ENCODE data around the gene GSTT4.
"Not testable (repeated sequence)": the region's sequence is repeated elsewhere in the genome, so short reads cannot be mapped to it uniquely, and the experiment has no call there.

The GSTT4 gene

GRCh38 chr22:23986538-23987178 lies 18.6 kb downstream of the GSTT4 start:
- not testable (repeated sequence) for DNase-seq (ENCODE audit: low read depth)

GRCh38 chr22:23986089-23986488 lies 19.2 kb downstream of the GSTT4 start:
- DNase-seq (ENCODE audit: low read depth), result not testable (repeated sequence)

- DNase-seq (ENCODE audit: low read depth), result no peak
Observed at GRCh38 chr22:23984430-23984829, 20.8 kb downstream of the GSTT4 start.

GRCh38 chr22:23980567-23980966 lies 24.7 kb downstream of the GSTT4 start:
- not testable (repeated sequence) for DNase-seq (ENCODE audit: low read depth)

GRCh38 chr22:23979557-23980240 lies 25.6 kb downstream of the GSTT4 start, which contains the start of gene GSTT2:
GSTT2 (plus strand) TSS chr22:23980134.
- not testable (repeated sequence) for DNase-seq (ENCODE audit: low read depth)

- not testable (repeated sequence) for DNase-seq (ENCODE audit: low read depth)
Observed at GRCh38 chr22:23977304-23977703, 27.9 kb downstream of the GSTT4 start.

- DNase-seq (ENCODE audit: low read depth), result not testable (repeated sequence)
Observed at GRCh38 chr22:23974836-23975352, 30.4 kb downstream of the GSTT4 start.

- DNase-seq (ENCODE audit: low read depth), result not testable (repeated sequence)
Observed at GRCh38 chr22:23974345-23974744, 30.9 kb downstream of the GSTT4 start, which contains the start of gene DDT. DDT (minus strand) TSS chr22:23974441; CDS start chr22:23974414, 27 bp downstream.

GRCh38 chr22:23971927-23972326 lies 33.3 kb downstream of the GSTT4 start:
- not testable (repeated sequence) for DNase-seq (ENCODE audit: low read depth)

- no peak for DNase-seq (ENCODE audit: low read depth)
Observed at GRCh38 chr22:23970816-23971486, 34.3 kb downstream of the GSTT4 start.

GRCh38 chr22:23970201-23970641 lies 35.0 kb downstream of the GSTT4 start:
- no peak for DNase-seq (ENCODE audit: low read depth)

GRCh38 chr22:23969071-23969470 lies 36.2 kb downstream of the GSTT4 start:
- DNase-seq (ENCODE audit: low read depth), result no peak

- DNase-seq (ENCODE audit: low read depth), result not testable (repeated sequence)
Observed at GRCh38 chr22:23966568-23966967, 38.7 kb downstream of the GSTT4 start, which contains the start of gene DDTL. DDTL (plus strand) TSS chr22:23966888; CDS start chr22:23966915, 27 bp downstream.

GRCh38 chr22:23966094-23966493 lies 39.2 kb downstream of the GSTT4 start:
- DNase-seq (ENCODE audit: low read depth), result not testable (repeated sequence)

- DNase-seq (ENCODE audit: low read depth), result not testable (repeated sequence)
Observed at GRCh38 chr22:23961084-23961771, 44.0 kb downstream of the GSTT4 start, which contains the start of gene GSTT2B. GSTT2B (minus strand) TSS chr22:23961195; CDS start chr22:23961131, 64 bp downstream.

GRCh38 chr22:23956301-23956900 lies 48.9 kb downstream of the GSTT4 start:
- DNase-seq (ENCODE audit: low read depth), result peak; percentile 41

GRCh38 chr22:23955886-23956285 lies 49.4 kb downstream of the GSTT4 start:
- DNase-seq (ENCODE audit: low read depth), result not testable (repeated sequence)

- not testable (repeated sequence) for DNase-seq (ENCODE audit: low read depth)
Observed at GRCh38 chr22:23954991-23955305, 50.3 kb downstream of the GSTT4 start.

- not testable (repeated sequence) for DNase-seq (ENCODE audit: low read depth)
Observed at GRCh38 chr22:23954193-23954990, 50.9 kb downstream of the GSTT4 start.

- DNase-seq (ENCODE audit: low read depth), result not testable (repeated sequence)
Observed at GRCh38 chr22:23953485-23953884, 51.8 kb downstream of the GSTT4 start.
